ENCODE data around the gene PCDHGA7.
"Not testable (repeated sequence)": the region's sequence is repeated elsewhere in the genome, so short reads cannot be mapped to it uniquely, and the experiment has no call there.

Gene PCDHGA7

GRCh38 chr5:141398608-141399007 lies 16.1 kb downstream of the PCDHGA7 start:
- no peak for DNase-seq (ENCODE audit: low read depth)

- DNase-seq (ENCODE audit: low read depth): no peak
Measured at GRCh38 chr5:141399555-141400258, 17.2 kb downstream of the PCDHGA7 start.

- peak; percentile 48 for DNase-seq (ENCODE audit: low read depth)
Measured at GRCh38 chr5:141402553-141403243, 20.2 kb downstream of the PCDHGA7 start, which contains the start of gene PCDHGA9. PCDHGA9 (plus strand) TSS chr5:141402778; CDS start chr5:141402953, 175 bp downstream.

GRCh38 chr5:141403387-141403786 lies 20.8 kb downstream of the PCDHGA7 start:
- DNase-seq (ENCODE audit: low read depth): no peak

- peak; percentile 41 for DNase-seq (ENCODE audit: low read depth)
Measured at GRCh38 chr5:141407790-141408505, 25.4 kb downstream of the PCDHGA7 start, which contains the start of gene PCDHGB6. PCDHGB6 (plus strand) TSS chr5:141408021; CDS start chr5:141408203, 182 bp downstream.

GRCh38 chr5:141409598-141410306 lies 27.2 kb downstream of the PCDHGA7 start:
- no peak for DNase-seq (ENCODE audit: low read depth)

- no peak for DNase-seq (ENCODE audit: low read depth)
Measured at GRCh38 chr5:141411575-141411974, 29.0 kb downstream of the PCDHGA7 start.

GRCh38 chr5:141412854-141413539 lies 30.5 kb downstream of the PCDHGA7 start, which contains the start of gene PCDHGA10:
PCDHGA10 (plus strand) TSS chr5:141412987; CDS start chr5:141413176, 189 bp downstream.
- DNase-seq (ENCODE audit: low read depth): peak; percentile 74

GRCh38 chr5:141413540-141414069 lies 31.1 kb downstream of the PCDHGA7 start:
- DNase-seq (ENCODE audit: low read depth): no peak

- not testable (repeated sequence) for DNase-seq (ENCODE audit: low read depth)
Measured at GRCh38 chr5:141414548-141415274, 32.2 kb downstream of the PCDHGA7 start.

- not testable (repeated sequence) for DNase-seq (ENCODE audit: low read depth)
Measured at GRCh38 chr5:141415275-141415618, 32.7 kb downstream of the PCDHGA7 start.

- peak; percentile 85 for DNase-seq (ENCODE audit: low read depth)
Measured at GRCh38 chr5:141417494-141418172, 35.1 kb downstream of the PCDHGA7 start, which contains the start of gene PCDHGB7. PCDHGB7 (plus strand) TSS chr5:141417677; CDS start chr5:141417860, 183 bp downstream.

GRCh38 chr5:141419074-141419880 lies 36.7 kb downstream of the PCDHGA7 start:
- DNase-seq (ENCODE audit: low read depth): no peak

GRCh38 chr5:141420855-141421488 lies 38.4 kb downstream of the PCDHGA7 start, which contains the start of gene PCDHGA11:
PCDHGA11 (plus strand) TSS chr5:141421051; CDS start chr5:141421228, 177 bp downstream.
- DNase-seq (ENCODE audit: low read depth): peak; percentile 68

GRCh38 chr5:141421489-141421855 lies 38.9 kb downstream of the PCDHGA7 start:
- no peak for DNase-seq (ENCODE audit: low read depth)

GRCh38 chr5:141422742-141423291 lies 40.3 kb downstream of the PCDHGA7 start:
- DNase-seq (ENCODE audit: low read depth): no peak

GRCh38 chr5:141427783-141428426 lies 45.4 kb downstream of the PCDHGA7 start:
- no peak for DNase-seq (ENCODE audit: low read depth)
